Breast epithelium (tissue), 3 donors: ENCODE measurements around the gene LPCAT4.
"Not testable (repeated sequence)": the region's sequence is repeated elsewhere in the genome, so short reads cannot be mapped to it uniquely, and the experiment has no call there.

ENCODE experiments used
- POLR2A ChIP-seq: fragments of 450-650 bp; IDR thresholded peaks from one replicate; pipeline ENCODE4 v1.6.1; 2016; ENCODE audit warnings: antibody characterized with exemption, mild to moderate bottlenecking, moderate library complexity
- POLR2AphosphoS5 ChIP-seq, 3 donors: sonication (generic); formaldehyde crosslinking; IDR thresholded peaks; one replicate each; pipeline ENCODE4 v1.6.1; 2017; ENCODE audit warnings: antibody characterized with exemption in 3 of 3
- TF ChIP-seq, protein P1 (sequence below), 3 donors: fragments of 450-650 bp; IDR thresholded peaks; one replicate each; pipeline ENCODE4 v1.5.1; 2016 to 2017; ENCODE audit warnings: antibody characterized with exemption in 3 of 3, mild to moderate bottlenecking in 3 of 3, moderate library complexity in 3 of 3

DNA sequence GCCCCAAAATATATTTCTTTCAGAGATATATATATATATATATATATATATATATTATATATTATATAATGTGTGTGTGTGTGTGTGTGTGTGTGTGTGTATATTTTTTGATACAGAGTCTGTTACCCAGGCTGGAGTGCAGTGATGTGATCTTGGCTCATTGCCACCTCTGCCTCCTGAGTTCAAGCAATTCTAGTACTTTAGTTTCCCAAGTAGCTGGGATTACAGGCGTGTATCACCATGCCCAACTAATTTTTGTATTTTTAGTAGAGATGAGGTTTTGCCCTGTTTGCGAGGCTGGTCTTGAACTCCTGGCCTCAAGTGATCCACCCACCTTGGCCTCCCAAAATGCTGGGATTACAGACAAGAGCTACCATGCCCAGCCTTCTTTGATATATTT, 8.5 kb upstream of the LPCAT4 start:
- not testable (repeated sequence) for TF ChIP-seq POLR2A; POLR2AphosphoS5 (IDR thresholded peaks at IDR 0.05)
- TF ChIP-seq, protein P1, sequence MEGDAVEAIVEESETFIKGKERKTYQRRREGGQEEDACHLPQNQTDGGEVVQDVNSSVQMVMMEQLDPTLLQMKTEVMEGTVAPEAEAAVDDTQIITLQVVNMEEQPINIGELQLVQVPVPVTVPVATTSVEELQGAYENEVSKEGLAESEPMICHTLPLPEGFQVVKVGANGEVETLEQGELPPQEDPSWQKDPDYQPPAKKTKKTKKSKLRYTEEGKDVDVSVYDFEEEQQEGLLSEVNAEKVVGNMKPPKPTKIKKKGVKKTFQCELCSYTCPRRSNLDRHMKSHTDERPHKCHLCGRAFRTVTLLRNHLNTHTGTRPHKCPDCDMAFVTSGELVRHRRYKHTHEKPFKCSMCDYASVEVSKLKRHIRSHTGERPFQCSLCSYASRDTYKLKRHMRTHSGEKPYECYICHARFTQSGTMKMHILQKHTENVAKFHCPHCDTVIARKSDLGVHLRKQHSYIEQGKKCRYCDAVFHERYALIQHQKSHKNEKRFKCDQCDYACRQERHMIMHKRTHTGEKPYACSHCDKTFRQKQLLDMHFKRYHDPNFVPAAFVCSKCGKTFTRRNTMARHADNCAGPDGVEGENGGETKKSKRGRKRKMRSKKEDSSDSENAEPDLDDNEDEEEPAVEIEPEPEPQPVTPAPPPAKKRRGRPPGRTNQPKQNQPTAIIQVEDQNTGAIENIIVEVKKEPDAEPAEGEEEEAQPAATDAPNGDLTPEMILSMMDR (IDR thresholded peaks at IDR 0.05): not testable (repeated sequence)
